Vagina (tissue), 2 donors: Measurements from ENCODE around the gene TNNC2. TPM values are rescaled to one million over a fixed set of nuclear protein-coding genes. Genes with fewer than 3 reads are reported as not detected.
"Not testable (repeated sequence)": the region's sequence is repeated elsewhere in the genome, so short reads cannot be mapped to it uniquely, and the experiment has no call there.

Experiments used
- DNase-seq, 2 donors: peaks; one replicate each; pipeline ENCODE4 v3.0.0-alpha.2; 2017; ENCODE audit errors: extremely low spot score in 2 of 2
- H3K27ac ChIP-seq: fragments of 200-600 bp; sonication (generic); one replicate; pipeline ENCODE4 v1.5.1; 2019
- H3K27me3 ChIP-seq: fragments of 200-600 bp; sonication (generic); one replicate; pipeline ENCODE4 v1.5.1; 2019
- H3K36me3 ChIP-seq, 2 donors: fragments of 200-600 bp; sonication (generic); one replicate each; pipeline ENCODE4 v1.5.1; 2017 to 2019
- H3K4me1 ChIP-seq: fragments of 200-600 bp; sonication (generic); one replicate; pipeline ENCODE4 v1.5.1; 2019
- H3K4me3 ChIP-seq, 2 donors: fragments of 200-600 bp; sonication (generic); 1 replicate in 1 of 2; 2 replicates in 1 of 2; pipeline ENCODE4 v1.5.1; 2016 to 2019
- H3K9me3 ChIP-seq: fragments of 200-600 bp; sonication (generic); one replicate; pipeline ENCODE4 v1.5.1; 2019
- POLR2A ChIP-seq, 2 donors: fragments of 450-650 bp; IDR thresholded peaks; one replicate each; pipeline ENCODE4 v1.6.1; 2017; ENCODE audit warnings: antibody characterized with exemption in 2 of 2, mild to moderate bottlenecking in 2 of 2, moderate library complexity in 2 of 2
- POLR2AphosphoS5 ChIP-seq, 2 donors: sonication (generic); formaldehyde crosslinking; IDR thresholded peaks; one replicate each; pipeline ENCODE4 v1.9.0; 2017; ENCODE audit warnings: antibody characterized with exemption in 2 of 2, mild to moderate bottlenecking in 2 of 2, low read depth in 1 of 2; ENCODE audit not compliant: insufficient read depth in 1 of 2
- intact Hi-C: fragments of 100-400 bp; cut with DNase I; formaldehyde crosslinking; loops from one replicate; pipeline ENCODE4 v1.15.1; 2023
- total RNA-seq: library from RNA; depleted of rRNA; stranded (reverse); fragments of >200 nt; gene quantifications from one replicate; pipeline ENCODE4 v1.2.3, GENCODE V29; 2016
- TF ChIP-seq, protein P1 (sequence below), 3 experiments: fragments of 450-650 bp in 2 of 3; fragments of 200-600 bp in 1 of 3; sonication (generic) in 1 of 3; IDR thresholded peaks; one replicate each; pipeline ENCODE4 v1.5.1; 2017 to 2019; ENCODE audit warnings: antibody characterized with exemption in 3 of 3, mild to moderate bottlenecking in 2 of 3, moderate library complexity in 2 of 3

TNNC2 gene
- total RNA-seq, 1 donor from 2014 or later = not detected

DNA sequence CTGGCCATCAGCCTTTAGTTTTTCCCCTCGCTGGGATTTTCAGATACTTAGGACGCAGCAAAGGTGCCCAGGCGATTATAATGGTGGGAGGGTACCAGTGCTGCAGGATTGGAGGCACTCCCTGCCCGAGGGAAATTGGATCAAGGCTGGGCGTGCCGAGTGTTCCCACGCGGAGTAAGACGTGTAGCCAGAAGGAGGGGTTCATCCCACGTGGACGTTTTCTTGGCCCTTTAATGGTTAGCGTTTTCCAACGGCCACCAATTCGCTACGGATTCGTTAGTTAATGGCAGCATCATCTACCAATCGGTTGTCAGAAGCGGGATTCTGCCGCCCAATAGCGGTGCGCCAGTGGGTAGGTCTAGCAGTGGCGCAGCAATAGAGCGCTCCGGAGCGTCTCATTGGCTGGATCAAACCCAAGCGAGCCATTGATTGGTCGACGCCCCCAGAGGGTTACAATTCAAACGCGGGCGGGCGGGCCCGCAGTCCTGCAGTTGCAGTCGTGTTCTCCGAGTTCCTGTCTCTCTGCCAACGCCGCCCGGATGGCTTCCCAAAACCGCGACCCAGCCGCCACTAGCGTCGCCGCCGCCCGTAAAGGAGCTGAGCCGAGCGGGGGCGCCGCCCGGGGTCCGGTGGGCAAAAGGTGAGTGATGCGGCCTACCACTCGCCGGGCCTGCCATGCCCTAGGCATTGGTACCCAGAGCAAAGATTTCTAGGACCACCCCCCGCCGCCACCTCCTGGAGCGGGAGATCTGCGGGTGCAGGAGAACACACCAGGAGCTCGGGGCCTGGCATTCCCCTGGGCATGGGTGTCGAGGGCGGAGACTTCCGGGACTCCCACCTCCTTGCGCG, 14.7 kb downstream of the TNNC2 start, which contains the start of gene UBE2C:
Gene UBE2C (plus strand): TSS at position 488 of the 849 bp plus-strand sequence. CDS start 52 bp downstream, at position 540.
- peak; percentile 74 to 94 for TF ChIP-seq POLR2AphosphoS5 (IDR thresholded peaks at IDR 0.05; ENCODE audit: insufficient read depth in 1 of 2, low read depth in 1 of 2)
- TF ChIP-seq, protein P1, sequence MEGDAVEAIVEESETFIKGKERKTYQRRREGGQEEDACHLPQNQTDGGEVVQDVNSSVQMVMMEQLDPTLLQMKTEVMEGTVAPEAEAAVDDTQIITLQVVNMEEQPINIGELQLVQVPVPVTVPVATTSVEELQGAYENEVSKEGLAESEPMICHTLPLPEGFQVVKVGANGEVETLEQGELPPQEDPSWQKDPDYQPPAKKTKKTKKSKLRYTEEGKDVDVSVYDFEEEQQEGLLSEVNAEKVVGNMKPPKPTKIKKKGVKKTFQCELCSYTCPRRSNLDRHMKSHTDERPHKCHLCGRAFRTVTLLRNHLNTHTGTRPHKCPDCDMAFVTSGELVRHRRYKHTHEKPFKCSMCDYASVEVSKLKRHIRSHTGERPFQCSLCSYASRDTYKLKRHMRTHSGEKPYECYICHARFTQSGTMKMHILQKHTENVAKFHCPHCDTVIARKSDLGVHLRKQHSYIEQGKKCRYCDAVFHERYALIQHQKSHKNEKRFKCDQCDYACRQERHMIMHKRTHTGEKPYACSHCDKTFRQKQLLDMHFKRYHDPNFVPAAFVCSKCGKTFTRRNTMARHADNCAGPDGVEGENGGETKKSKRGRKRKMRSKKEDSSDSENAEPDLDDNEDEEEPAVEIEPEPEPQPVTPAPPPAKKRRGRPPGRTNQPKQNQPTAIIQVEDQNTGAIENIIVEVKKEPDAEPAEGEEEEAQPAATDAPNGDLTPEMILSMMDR (IDR thresholded peaks at IDR 0.05) = no peak
- H3K36me3 ChIP-seq = peaks cover 0 to 33% of the 10 kb centered on the region in 2 donors

DNA sequence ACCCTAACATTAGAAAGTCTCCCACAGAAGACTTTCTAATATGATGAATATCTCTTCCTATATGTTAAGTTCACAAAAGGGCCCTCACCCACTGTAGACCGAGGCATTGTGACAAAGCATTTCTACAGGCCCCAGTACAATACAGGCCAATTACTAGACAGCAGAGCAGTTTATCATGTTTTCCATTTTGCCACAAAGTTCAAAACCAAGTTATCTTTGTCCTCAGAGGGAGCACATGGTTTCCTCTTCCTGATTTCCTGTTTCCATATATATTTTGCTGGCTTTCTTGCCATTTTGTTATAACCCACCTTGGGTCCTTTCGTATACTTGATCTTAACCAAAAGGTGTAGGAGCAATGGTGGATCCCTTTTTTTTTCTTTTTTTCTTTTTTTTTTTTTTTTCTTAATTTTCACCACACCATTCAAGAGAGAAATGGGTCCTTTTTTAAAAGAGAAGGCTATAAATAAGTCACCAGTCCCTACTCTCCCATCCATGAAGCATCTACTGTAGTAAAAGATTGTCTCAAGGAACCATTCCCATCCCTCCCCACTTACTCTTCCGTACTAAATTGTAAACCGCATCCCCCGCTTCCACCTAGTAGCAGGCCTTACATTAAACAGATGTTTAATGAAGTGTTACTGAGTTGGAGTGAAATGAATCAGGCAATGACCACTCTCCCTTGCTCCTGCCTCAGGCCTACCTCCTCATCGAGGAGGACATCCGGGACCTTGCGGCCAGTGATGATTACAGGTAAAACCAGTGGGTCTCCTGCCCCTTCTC, 16.7 kb downstream of the TNNC2 start:
- no peak overlapping the region for H3K27ac ChIP-seq
- H3K36me3 ChIP-seq = peaks cover 0 to 53% of the 10 kb centered on the region in 2 donors
- no peak overlapping the region for H3K4me3 ChIP-seq
- H3K4me1 ChIP-seq = peaks cover 7% of the 10 kb centered on the region
- intact Hi-C loops = loop anchor here (10.0 kb wide), 2 partner anchors 74 to 154 kb away; partner anchors contain the start of genes SPATA25 and ZSWIM1
- TF ChIP-seq, protein P1 (IDR thresholded peaks at IDR 0.05) = no peak
- TF ChIP-seq POLR2A (IDR thresholded peaks at IDR 0.05) (no peak), POLR2AphosphoS5 (IDR thresholded peaks at IDR 0.05; ENCODE audit: insufficient read depth in 1 of 2, low read depth in 1 of 2) (no peak)
- H3K9me3 ChIP-seq = no peaks in the 10 kb centered on the region
- no peak for DNase-seq
- H3K27me3 ChIP-seq = no peaks in the 10 kb centered on the region

More for the DNA sequence above, 14.7 kb downstream of the TNNC2 start, which contains the start of gene UBE2C:
- DNase-seq = peak in 1 of 2 donors; percentile 99
- H3K27me3 ChIP-seq = no peaks in the 10 kb centered on the region
- H3K4me3 ChIP-seq = peak within 1 kb of the TSS; percentile 50 to 59
- H3K27ac ChIP-seq = peak within 1 kb of the TSS; percentile 23
- no peaks in the 10 kb centered on the region for H3K9me3 ChIP-seq
- H3K4me1 ChIP-seq = peaks cover 10% of the 10 kb centered on the region
- intact Hi-C loops = loop anchor here (10.0 kb wide), 2 partner anchors 72 to 152 kb away; partner anchors contain the start of genes SPATA25 and ZSWIM1

DNA sequence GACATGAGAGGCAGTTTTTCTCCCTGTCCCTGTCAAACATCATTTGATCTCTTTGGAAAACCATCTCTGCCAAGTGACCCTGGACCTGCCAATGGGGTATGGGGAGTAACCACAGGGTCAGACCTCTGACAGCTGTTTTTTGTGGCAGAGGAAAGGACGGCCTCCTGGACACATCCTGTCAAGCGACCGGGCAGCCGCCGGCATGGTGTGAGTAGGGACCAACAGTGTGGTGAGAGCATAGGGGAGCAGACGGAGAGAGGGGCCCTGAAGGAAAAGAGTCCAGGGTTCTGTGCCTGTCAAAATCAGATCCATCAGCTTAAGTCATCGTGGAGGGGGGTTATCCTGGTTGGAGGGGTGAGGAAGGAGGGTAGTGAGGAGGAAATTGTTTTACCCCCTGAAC, 25.3 kb downstream of the TNNC2 start:
- intact Hi-C loops = no loop called here
- Histone ChIP-seq H3K27me3 (no peaks in the 10 kb centered on the region), H3K4me3 (no peak overlapping the region), H3K4me1 (peaks cover 9% of the 10 kb centered on the region), H3K27ac (no peak overlapping the region), H3K36me3 (peaks cover 0 to 62% of the 10 kb centered on the region in 2 donors), H3K9me3 (no peaks in the 10 kb centered on the region)
- TF ChIP-seq, protein P1 (IDR thresholded peaks at IDR 0.05) = no peak
- TF ChIP-seq POLR2AphosphoS5 (IDR thresholded peaks at IDR 0.05; ENCODE audit: insufficient read depth in 1 of 2, low read depth in 1 of 2) (no peak), POLR2A (IDR thresholded peaks at IDR 0.05) (no peak)
- DNase-seq = no peak

DNA sequence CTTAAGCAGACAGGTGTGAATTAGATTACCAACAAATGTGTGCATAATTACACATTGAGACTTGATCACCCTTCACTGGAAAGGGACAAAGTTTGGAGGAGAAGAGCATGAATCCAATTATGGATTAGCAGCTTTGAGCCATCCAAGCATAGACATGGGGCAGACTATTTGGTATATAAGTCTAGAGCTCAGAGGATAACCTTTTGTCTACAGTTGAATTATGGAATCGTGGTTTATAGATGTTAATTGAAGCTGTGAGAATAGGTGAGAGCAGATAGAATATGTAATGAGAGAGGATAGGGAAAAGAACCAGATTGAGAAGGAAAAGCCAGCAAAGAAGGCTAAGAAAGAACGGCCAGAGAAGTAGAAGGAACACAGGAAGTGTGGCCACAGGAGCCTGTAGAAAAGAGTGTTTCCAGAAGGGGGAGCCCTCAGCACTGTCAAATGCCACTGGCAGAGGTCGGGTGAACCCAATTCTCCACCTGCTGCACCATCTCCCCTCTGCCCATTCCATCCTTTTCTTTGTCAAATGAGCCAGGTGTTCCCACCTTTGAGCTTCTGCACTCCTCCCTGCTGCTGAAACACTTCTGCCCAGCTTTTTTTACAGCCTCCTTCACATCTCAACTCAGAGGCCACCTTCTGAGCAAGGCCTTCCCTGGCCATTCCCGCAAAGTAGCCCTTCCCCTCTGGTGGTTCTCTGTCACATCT, 28.0 kb downstream of the TNNC2 start:
- Histone ChIP-seq H3K36me3 (peaks cover 0 to 58% of the 10 kb centered on the region in 2 donors), H3K4me3 (no peak overlapping the region), H3K4me1 (peaks cover 9% of the 10 kb centered on the region), H3K9me3 (no peaks in the 10 kb centered on the region), H3K27me3 (no peaks in the 10 kb centered on the region), H3K27ac (no peak overlapping the region)
- intact Hi-C loops = no loop called here
- TF ChIP-seq POLR2A (IDR thresholded peaks at IDR 0.05) = no peak
- no peak for TF ChIP-seq POLR2AphosphoS5 (IDR thresholded peaks at IDR 0.05; ENCODE audit: insufficient read depth in 1 of 2, low read depth in 1 of 2)
- TF ChIP-seq, protein P1 (IDR thresholded peaks at IDR 0.05) = peak in 2 of 3 experiments; percentile 44 to 57
- DNase-seq = no peak

DNA sequence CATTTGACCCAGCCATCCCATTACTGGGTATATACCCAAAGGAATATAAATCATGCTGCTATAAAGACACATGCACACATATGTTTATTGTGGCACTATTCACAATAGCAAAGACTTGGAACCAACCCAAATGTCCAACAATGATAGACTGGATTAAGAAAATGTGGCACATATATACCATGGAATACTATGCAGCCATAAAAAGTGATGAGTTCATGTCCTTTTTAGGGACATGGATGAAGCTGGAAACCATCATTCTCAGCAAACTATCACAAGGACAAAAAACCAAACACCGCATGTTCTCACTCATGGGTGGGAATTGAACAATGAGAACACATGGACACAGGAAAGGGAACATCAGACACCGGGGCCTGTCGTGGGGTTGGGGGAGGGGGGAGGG, 29.2 kb downstream of the TNNC2 start:
- Histone ChIP-seq H3K36me3 (peaks cover 0 to 53% of the 10 kb centered on the region in 2 donors), H3K4me1 (peaks cover 15% of the 10 kb centered on the region)
- H3K27me3 ChIP-seq, H3K27ac ChIP-seq, H3K4me3 ChIP-seq, intact Hi-C loops, DNase-seq, H3K9me3 ChIP-seq: not testable (repeated sequence)

DNA sequence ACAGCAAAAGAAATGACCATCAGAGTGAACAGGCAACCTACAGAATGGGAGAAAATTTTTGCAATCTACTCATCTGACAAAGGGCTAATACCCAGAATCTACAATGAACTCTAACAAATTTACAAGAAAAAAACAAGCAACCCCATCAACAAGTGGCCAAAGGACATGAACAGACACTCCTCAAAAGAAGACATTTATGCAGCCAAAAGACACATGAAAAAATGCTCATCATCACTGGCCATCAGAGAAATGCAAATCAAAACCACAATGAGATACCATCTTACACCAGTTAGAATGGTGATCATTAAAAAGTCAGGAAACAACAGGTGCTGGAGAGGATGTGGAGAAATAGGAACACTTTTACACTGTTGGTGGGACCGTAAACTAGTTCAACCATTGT, 29.6 kb downstream of the TNNC2 start:
- H3K27ac ChIP-seq, intact Hi-C loops, H3K4me3 ChIP-seq, H3K9me3 ChIP-seq, H3K27me3 ChIP-seq, DNase-seq: not testable (repeated sequence)
- H3K4me1 ChIP-seq = peaks cover 20% of the 10 kb centered on the region
- peaks cover 0 to 50% of the 10 kb centered on the region in 2 donors for H3K36me3 ChIP-seq
